Breast epithelium (tissue), 3 donors: ENCODE measurements around the gene LRGUK.

Experiments
- POLR2A ChIP-seq: fragments of 450-650 bp; IDR thresholded peaks from one replicate; pipeline ENCODE4 v1.6.1; 2016; ENCODE audit warnings: antibody characterized with exemption, mild to moderate bottlenecking, moderate library complexity
- POLR2AphosphoS5 ChIP-seq, 3 donors: sonication (generic); formaldehyde crosslinking; IDR thresholded peaks; one replicate each; pipeline ENCODE4 v1.6.1; 2017; ENCODE audit warnings: antibody characterized with exemption in 3 of 3
- TF ChIP-seq, protein P1 (sequence below), 3 donors: fragments of 450-650 bp; IDR thresholded peaks; one replicate each; pipeline ENCODE4 v1.5.1; 2016 to 2017; ENCODE audit warnings: antibody characterized with exemption in 3 of 3, mild to moderate bottlenecking in 3 of 3, moderate library complexity in 3 of 3

DNA sequence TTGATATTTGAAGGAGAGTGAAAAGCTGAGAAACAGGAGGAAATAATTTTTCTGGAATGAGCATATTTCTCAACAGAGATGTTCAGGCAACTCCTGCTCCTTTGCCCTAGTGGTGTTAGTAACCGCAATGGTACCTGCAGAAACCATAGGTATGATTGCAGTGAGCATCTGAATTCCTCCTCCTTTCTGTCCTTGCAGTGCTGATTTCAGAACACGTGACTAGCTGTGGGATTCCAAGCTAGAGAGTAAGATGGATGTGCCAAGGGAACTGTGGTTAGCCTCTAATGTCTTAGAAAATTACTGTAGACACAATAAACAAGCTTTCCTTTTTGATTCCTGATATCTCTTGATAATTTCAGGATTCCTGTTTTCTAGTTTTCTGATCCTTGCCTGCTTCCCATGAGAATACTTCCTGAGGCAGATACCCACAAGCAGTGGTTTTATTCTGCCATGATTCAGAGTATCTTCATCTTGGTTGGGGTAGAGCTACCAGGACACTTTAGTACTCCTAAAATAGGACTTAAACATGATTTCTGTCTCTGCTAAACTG lies 27.5 kb downstream of the LRGUK start:
- TF ChIP-seq, protein P1, sequence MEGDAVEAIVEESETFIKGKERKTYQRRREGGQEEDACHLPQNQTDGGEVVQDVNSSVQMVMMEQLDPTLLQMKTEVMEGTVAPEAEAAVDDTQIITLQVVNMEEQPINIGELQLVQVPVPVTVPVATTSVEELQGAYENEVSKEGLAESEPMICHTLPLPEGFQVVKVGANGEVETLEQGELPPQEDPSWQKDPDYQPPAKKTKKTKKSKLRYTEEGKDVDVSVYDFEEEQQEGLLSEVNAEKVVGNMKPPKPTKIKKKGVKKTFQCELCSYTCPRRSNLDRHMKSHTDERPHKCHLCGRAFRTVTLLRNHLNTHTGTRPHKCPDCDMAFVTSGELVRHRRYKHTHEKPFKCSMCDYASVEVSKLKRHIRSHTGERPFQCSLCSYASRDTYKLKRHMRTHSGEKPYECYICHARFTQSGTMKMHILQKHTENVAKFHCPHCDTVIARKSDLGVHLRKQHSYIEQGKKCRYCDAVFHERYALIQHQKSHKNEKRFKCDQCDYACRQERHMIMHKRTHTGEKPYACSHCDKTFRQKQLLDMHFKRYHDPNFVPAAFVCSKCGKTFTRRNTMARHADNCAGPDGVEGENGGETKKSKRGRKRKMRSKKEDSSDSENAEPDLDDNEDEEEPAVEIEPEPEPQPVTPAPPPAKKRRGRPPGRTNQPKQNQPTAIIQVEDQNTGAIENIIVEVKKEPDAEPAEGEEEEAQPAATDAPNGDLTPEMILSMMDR (IDR thresholded peaks at IDR 0.05), result no peak
- TF ChIP-seq POLR2A, result no peak
- TF ChIP-seq POLR2AphosphoS5 (IDR thresholded peaks at IDR 0.05), result no peak
